ENCODE results near the gene ABLIM3.
A peak's percentile ranks its signal among the peaks of the same experiment; 100 is the strongest.

The ABLIM3 gene

DNA sequence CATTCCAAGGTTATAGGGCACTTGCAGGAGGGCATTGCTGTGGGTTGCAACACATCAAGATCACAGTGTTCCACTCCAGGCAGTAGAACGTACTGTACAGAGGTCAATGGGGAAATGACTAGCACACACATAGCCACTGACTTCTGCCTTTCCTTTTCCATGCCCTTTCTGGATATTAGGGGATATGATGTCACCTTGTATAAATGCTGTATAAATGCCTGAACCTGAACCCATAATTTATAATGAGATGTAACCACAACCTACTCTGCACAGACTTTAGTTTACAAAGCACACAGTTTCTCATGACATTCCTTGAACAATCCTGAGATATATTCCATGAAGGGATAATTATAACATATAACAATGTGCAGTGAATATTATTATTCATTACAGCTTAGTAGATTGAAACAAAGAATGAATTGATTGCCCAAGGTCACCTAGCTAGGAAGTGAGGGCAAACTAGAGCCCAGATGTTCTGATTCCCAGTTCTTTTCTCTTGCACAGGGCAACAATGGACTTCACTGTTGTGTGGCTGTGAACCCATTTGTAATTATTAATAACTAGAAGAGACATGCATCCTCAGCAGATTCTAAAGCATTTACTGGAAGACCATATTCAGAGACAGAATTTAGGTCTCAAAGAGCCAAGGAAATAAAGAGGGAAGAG, 5.6 kb upstream of the ABLIM3 start:
- Histone ChIP-seq H3K27me3 (ENCODE audit: control insufficient read depth, insufficient read depth, low read length) (no peaks in the 10 kb centered on the region), H3K36me3 (ENCODE audit: control insufficient read depth, insufficient read depth, low read length) (no peaks in the 10 kb centered on the region)

DNA sequence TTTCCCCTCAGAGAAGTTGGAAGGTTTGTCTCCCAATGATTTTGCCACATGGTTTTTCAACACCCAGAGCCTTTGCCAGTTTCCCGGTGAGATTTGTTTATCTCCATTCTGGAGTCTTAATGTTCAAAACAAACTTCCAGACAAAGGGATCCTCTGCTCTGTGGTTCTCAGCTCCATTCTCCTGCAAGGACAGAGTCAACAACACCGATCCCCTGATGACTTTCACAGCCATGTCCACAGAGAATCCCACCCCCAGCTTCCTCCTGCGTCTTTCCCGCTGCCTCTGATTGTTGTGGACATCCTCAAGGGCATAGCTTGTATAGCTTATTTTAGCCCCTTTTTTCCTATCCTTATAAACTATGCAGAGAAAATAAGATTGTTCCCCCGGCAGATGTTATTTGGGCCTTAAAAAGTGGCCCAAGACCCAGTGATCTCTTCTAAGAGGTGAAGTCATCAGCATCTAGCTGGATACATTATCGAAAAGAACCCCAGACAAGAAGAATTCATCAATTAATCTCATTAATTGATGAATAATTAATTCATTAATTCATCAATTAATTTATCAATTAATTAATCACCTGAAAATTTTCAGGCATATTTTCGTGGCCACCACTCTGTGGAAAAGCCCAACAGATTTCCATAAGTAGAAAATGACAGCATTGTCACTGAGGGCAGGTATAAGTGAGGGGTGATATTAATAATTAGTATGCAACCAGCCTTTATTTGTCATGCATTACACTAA, 2.9 kb upstream of the ABLIM3 start:
- Histone ChIP-seq H3K27me3 (ENCODE audit: control insufficient read depth, insufficient read depth, low read length) (peaks cover 11% of the 10 kb centered on the region), H3K4me1 (ENCODE audit: control insufficient read depth, insufficient read depth, low read length) (peaks cover 11% of the 10 kb centered on the region), H3K9ac (ENCODE audit: low read length) (no peak overlapping the region)

More for the DNA sequence above, 5.6 kb upstream of the ABLIM3 start:
- Histone ChIP-seq H3K9ac (ENCODE audit: low read length) (no peak overlapping the region), H3K4me3 (ENCODE audit: low read length) (no peak overlapping the region), H3K4me1 (ENCODE audit: control insufficient read depth, insufficient read depth, low read length) (no peaks in the 10 kb centered on the region), H3K9me3 (ENCODE audit: control insufficient read depth, low read length) (no peaks in the 10 kb centered on the region)

DNA sequence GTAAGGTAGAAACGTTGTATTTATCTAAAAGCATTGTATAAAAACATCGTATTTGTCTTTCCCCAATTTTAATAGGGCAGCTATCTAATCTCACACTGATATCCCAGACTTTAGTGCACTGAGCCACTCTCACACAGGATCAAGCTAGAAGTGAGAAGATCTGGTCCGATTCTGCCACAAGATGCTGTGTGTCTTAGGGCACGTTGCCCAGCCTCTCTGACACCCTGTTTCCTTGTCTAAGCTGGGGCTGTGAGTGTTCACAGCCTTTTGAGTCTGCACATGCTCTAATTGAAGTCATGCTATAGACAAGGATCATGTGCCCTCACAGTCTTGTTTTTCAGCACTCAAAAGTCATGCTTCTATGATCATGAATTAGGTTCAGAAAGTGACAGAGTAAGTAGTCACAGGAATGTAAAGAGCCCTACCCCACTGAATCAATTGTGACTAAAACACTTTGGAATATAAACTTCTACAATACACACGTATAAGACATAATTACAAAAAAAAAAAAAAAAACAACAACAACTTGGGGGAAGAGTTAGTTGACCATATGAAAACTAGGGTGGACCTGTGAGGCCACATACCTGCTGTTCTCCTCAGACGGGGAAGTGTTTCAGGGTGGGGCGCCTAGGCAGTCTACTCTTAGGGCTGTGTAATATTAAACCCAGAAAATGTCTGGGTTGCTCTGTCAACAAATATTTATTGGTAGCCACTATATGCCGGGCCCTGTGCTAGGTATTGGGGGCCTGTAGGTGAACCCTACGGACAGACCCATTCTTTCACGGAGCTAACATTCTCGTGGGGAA, 893 bp upstream of the ABLIM3 start:
- Histone ChIP-seq H3K27me3 (ENCODE audit: control insufficient read depth, insufficient read depth, low read length) (peaks cover 11% of the 10 kb centered on the region), H3K4me1 (ENCODE audit: control insufficient read depth, insufficient read depth, low read length) (peaks cover 11% of the 10 kb centered on the region), H3K36me3 (ENCODE audit: control insufficient read depth, insufficient read depth, low read length) (no peaks in the 10 kb centered on the region), H3K4me3 (ENCODE audit: low read length) (no peak overlapping the region), H3K9ac (ENCODE audit: low read length) (no peak overlapping the region), H3K9me3 (ENCODE audit: control insufficient read depth, low read length) (no peaks in the 10 kb centered on the region)

More for the DNA sequence above, 2.9 kb upstream of the ABLIM3 start:
- Histone ChIP-seq H3K9me3 (ENCODE audit: control insufficient read depth, low read length) (no peaks in the 10 kb centered on the region), H3K4me3 (ENCODE audit: low read length) (no peak overlapping the region), H3K36me3 (ENCODE audit: control insufficient read depth, insufficient read depth, low read length) (no peaks in the 10 kb centered on the region)

DNA sequence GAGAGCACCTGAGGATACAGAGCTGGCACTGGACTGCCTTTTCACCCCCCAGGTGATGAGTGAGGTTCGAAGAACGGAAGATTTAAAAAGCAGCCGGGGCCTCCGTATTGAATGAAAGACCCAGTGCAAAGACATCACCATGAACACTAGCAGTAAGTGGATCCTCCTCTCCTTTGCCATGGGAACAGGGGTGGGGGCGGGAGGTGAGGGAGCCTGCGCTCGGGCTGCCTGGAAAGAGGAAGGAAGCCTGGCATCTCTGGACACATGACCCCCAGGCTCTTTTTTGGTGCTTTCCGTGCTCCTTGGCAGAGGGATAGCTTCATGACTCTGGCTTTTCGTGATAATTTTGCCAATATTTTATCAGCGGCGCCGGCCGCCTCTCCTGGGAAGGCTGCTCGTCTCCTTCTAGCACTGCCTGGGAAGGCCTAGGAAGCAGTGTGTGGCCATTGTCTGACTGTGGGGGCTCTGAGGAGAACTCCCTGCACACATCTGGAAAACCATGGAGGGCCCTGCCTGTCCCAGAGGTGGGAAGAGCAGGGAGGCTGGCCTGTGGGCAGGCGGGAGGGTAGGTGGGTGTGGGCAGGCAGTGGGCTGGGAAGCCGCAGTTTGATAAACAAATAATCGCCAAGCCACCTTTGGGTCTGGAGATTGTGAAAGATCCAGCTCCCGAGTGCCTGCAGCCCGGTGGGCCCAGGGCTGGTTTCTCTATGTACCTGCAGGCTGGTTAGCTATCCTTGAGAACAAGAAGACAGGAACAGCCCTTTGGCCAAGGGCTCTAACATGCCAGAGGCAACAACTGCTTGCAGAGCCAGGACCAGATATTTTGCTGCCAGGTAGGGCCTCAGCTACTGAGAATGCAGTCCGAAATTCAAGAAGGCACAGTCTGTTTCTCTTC, 911 bp downstream of the ABLIM3 start:
- peak overlapping the region; percentile 70 for H3K9ac ChIP-seq (ENCODE audit: low read length)

DNA sequence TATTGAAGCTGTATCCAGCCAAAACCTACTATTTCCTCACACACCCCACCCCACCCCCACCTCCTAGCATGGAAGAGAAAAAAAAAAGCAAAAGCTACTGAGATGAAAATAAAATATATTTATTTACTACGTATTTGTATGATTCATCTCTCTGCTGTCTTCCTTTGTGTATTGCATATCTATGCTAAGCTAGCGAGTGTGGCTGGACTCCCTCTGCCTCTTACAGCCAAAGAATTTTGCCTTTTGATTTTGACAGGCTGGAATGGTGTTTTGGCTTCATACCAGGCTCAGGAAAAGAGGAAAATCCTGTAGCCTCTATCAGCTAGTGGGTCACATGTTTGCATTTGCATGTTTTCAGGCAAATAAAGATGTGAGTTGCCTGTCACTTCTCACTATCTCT, 2.2 kb downstream of the ABLIM3 start:
- H3K4me1 ChIP-seq (ENCODE audit: control insufficient read depth, insufficient read depth, low read length), result peaks cover 11% of the 10 kb centered on the region
- no peaks in the 10 kb centered on the region for H3K36me3 ChIP-seq (ENCODE audit: control insufficient read depth, insufficient read depth, low read length)
- H3K4me3 ChIP-seq (ENCODE audit: low read length), result no peak overlapping the region
- no peaks in the 10 kb centered on the region for H3K9me3 ChIP-seq (ENCODE audit: control insufficient read depth, low read length)
- H3K9ac ChIP-seq (ENCODE audit: low read length), result no peak overlapping the region
- peaks cover 11% of the 10 kb centered on the region for H3K27me3 ChIP-seq (ENCODE audit: control insufficient read depth, insufficient read depth, low read length)

More for the DNA sequence above, 911 bp downstream of the ABLIM3 start:
- no peak overlapping the region for H3K4me3 ChIP-seq (ENCODE audit: low read length)
- H3K27me3 ChIP-seq (ENCODE audit: control insufficient read depth, insufficient read depth, low read length), result peaks cover 11% of the 10 kb centered on the region
- H3K4me1 ChIP-seq (ENCODE audit: control insufficient read depth, insufficient read depth, low read length), result peaks cover 11% of the 10 kb centered on the region
- H3K9me3 ChIP-seq (ENCODE audit: control insufficient read depth, low read length), result no peaks in the 10 kb centered on the region
- H3K36me3 ChIP-seq (ENCODE audit: control insufficient read depth, insufficient read depth, low read length), result no peaks in the 10 kb centered on the region

DNA sequence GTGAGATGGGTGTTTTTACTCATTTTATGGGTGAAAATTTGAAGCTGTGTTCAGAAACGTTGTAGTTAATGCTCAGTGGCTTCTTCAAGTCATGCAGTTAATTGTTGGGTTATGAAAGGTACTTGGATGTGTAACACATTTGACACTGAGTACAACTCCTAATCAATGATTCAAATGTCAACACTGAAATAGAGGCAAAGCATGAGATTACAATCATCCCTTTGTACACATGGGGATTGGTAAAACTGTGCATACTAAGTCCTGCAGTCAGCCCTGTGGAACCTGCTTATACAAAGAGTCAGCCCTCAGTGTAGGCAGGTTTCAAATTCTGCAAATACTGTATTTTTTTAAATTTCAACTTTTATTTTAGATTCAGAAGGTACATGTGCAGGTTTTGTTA, 3.3 kb downstream of the ABLIM3 start:
- H3K4me1 ChIP-seq (ENCODE audit: control insufficient read depth, insufficient read depth, low read length), result peaks cover 11% of the 10 kb centered on the region
- no peak overlapping the region for H3K4me3 ChIP-seq (ENCODE audit: low read length)
- no peak overlapping the region for H3K9ac ChIP-seq (ENCODE audit: low read length)
- H3K9me3 ChIP-seq (ENCODE audit: control insufficient read depth, low read length), result no peaks in the 10 kb centered on the region
- H3K36me3 ChIP-seq (ENCODE audit: control insufficient read depth, insufficient read depth, low read length), result no peaks in the 10 kb centered on the region
- H3K27me3 ChIP-seq (ENCODE audit: control insufficient read depth, insufficient read depth, low read length), result peaks cover 11% of the 10 kb centered on the region

DNA sequence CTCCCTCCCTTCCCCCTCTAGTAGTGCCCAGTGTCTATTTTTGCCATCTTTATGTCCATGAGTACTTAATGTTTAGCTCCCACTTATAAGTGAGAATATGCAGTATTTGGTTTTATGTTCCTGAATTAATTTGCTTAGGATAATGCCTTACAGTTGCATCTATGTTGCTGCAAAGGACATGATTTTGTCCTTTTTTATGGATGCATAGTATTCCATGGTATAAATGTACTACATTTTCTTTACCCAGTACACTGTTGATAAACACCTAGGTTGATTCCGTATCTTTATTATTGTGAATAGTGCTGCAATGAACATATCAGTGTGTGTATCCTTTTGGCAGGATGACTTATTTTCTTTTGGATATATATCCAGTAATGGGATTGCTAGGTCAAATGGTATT, 3.8 kb downstream of the ABLIM3 start:
- Histone ChIP-seq H3K27me3 (ENCODE audit: control insufficient read depth, insufficient read depth, low read length) (peaks cover 11% of the 10 kb centered on the region), H3K9me3 (ENCODE audit: control insufficient read depth, low read length) (no peaks in the 10 kb centered on the region), H3K4me3 (ENCODE audit: low read length) (no peak overlapping the region), H3K9ac (ENCODE audit: low read length) (no peak overlapping the region), H3K36me3 (ENCODE audit: control insufficient read depth, insufficient read depth, low read length) (no peaks in the 10 kb centered on the region), H3K4me1 (ENCODE audit: control insufficient read depth, insufficient read depth, low read length) (peaks cover 11% of the 10 kb centered on the region)

DNA sequence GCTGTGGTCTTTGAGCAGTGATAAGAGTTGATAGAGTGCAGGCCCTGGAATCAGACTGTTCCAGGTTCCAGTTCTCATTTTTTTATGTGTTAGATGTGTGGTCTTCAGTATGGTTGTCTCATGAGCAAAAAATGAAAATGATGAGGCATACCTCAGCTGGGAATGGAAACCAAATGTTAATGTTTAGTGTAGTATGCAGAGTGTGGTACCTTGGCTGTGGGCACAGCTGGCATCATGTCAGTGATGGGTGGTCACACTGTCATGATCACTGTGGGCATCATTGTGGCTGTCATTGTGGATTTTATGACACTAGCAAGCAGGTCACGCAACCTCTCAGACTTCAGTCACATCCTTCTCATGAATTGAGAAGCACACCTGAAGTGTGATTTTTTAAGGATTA, 6.4 kb downstream of the ABLIM3 start:
- Histone ChIP-seq H3K4me3 (ENCODE audit: low read length) (no peak overlapping the region), H3K36me3 (ENCODE audit: control insufficient read depth, insufficient read depth, low read length) (no peaks in the 10 kb centered on the region), H3K9ac (ENCODE audit: low read length) (no peak overlapping the region), H3K4me1 (ENCODE audit: control insufficient read depth, insufficient read depth, low read length) (no peaks in the 10 kb centered on the region), H3K9me3 (ENCODE audit: control insufficient read depth, low read length) (no peaks in the 10 kb centered on the region), H3K27me3 (ENCODE audit: control insufficient read depth, insufficient read depth, low read length) (no peaks in the 10 kb centered on the region)

DNA sequence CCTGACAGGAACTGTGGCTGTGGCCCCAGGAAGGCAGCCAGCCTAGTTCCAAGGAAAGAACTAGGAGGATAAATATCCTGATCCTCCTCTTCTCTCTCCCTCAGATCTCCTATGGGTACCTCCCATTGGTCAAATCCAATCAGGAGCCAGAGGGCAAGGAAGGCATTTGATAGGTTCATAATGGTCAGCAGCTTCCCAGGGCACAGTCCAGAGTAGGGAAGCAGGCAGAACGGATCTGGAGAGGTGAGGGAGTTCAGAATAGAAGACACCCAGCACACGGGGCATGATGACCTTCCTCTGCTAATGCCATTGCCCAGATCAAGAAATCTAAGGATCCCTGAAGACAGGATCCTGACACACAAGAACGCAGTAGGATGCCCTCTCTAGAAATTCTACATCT, 8.6 kb downstream of the ABLIM3 start:
- Histone ChIP-seq H3K4me1 (ENCODE audit: control insufficient read depth, insufficient read depth, low read length) (no peaks in the 10 kb centered on the region), H3K4me3 (ENCODE audit: low read length) (no peak overlapping the region), H3K9ac (ENCODE audit: low read length) (no peak overlapping the region), H3K9me3 (ENCODE audit: control insufficient read depth, low read length) (no peaks in the 10 kb centered on the region), H3K36me3 (ENCODE audit: control insufficient read depth, insufficient read depth, low read length) (no peaks in the 10 kb centered on the region), H3K27me3 (ENCODE audit: control insufficient read depth, insufficient read depth, low read length) (no peaks in the 10 kb centered on the region)

DNA sequence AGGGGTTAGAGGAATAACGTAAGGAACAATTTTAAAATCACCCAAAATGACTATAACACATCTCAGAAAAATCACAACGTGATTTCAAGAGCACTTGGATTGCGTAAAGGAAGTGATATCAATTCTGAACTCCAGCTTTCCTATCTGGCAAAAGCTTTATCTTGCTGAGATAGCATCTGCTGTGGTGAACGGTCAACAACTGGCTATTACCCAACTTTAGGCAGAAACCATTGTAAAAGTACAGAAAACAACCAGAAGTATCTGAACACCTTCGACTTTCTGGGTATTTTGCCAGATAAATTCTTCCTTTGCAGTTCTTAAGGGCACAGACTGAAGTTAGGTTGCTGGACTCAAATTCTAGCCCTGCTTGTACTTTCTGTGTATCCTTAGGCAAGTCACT, 9.2 kb downstream of the ABLIM3 start:
- Histone ChIP-seq H3K4me3 (ENCODE audit: low read length) (no peak overlapping the region), H3K36me3 (ENCODE audit: control insufficient read depth, insufficient read depth, low read length) (no peaks in the 10 kb centered on the region), H3K9me3 (ENCODE audit: control insufficient read depth, low read length) (no peaks in the 10 kb centered on the region), H3K27me3 (ENCODE audit: control insufficient read depth, insufficient read depth, low read length) (no peaks in the 10 kb centered on the region), H3K9ac (ENCODE audit: low read length) (no peak overlapping the region), H3K4me1 (ENCODE audit: control insufficient read depth, insufficient read depth, low read length) (no peaks in the 10 kb centered on the region)

DNA sequence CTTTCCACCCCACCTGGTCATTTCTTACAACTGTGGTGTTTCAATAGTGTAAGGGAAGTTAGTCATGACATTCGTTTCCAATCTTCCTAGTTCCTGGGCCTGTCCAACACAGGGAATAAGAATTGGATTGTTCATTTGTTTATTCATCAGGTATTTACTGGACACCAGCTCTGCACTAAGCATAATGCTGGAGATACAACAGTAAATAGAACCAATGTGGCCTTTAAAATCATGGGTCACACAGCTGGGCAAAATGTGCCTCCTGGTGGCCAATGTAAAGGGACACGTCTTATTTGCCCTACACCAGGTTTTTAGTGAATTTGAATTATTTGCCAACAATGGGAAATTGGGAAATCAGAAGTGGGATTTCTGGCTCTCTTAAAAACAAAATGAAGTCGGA, 10.4 kb downstream of the ABLIM3 start:
- Histone ChIP-seq H3K9me3 (ENCODE audit: control insufficient read depth, low read length) (no peaks in the 10 kb centered on the region), H3K36me3 (ENCODE audit: control insufficient read depth, insufficient read depth, low read length) (no peaks in the 10 kb centered on the region), H3K4me1 (ENCODE audit: control insufficient read depth, insufficient read depth, low read length) (no peaks in the 10 kb centered on the region), H3K4me3 (ENCODE audit: low read length) (no peak overlapping the region), H3K9ac (ENCODE audit: low read length) (no peak overlapping the region), H3K27me3 (ENCODE audit: control insufficient read depth, insufficient read depth, low read length) (no peaks in the 10 kb centered on the region)
